ENCODE results near the gene ARIH2. TPM values are rescaled to one million over a fixed set of nuclear protein-coding genes. Genes with fewer than 3 reads are reported as not detected.

The ARIH2 gene
- total RNA-seq, 2 donors from 2014 or later = 70.9 to 125 TPM

DNA sequence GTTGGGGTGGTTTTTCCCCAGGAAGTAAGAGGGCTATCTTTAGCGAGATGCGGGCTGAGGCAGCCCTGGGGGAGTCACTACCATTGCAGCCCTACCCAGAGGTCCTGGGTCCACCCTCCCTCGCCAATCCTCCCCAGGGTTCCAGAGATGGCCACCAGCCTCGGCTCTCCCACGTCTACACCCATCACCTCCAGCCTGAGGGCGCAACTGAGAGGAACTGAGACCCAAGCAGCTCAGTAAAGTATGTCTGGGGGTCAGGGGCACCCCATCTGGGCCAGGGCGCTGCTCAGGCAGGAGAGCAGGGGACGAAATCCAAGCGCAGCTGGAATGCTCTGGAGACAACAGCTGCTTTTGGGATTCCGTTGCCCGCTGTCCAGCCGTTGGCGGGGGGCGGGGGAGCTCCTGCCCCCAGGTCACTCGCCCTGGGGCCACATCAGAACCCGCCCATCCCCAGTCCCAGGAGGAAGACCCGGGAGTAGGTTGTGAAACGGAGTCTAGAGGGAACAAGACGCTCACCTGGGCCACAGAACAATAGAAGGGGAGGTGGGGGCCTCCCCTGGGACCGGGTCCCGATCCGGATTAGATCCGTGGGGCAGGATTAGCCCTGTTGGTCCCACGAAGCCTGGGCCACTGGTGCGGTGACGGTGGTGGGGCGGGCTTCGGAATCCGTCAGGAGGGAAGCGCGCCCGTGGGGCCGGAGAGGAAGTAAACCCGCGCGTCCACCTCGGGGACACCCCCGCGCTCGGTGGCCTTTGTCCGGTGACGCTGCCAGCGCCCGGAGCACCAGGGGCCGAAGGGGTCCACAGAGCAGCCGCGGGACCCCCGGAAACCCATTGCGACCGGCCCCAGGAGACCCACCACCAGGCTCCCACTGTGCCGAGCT is 101.9 kb downstream of the ARIH2 start:
- Histone ChIP-seq H3K9me3 (no peaks in the 10 kb centered on the region), H3K36me3 (peaks cover 7 to 10% of the 10 kb centered on the region in 2 donors), H3K4me3 (peak overlapping the region; percentile 79 to 86), H3K27ac (peak overlapping the region; percentile 99 to 100), H3K27me3 (replicated peaks; ENCODE audit: insufficient read depth) (no peaks in the 10 kb centered on the region), H3K4me1 (replicated peaks) (peaks cover 3% of the 10 kb centered on the region)
- WGBS = 2% methylated on average over 35 of the region's 51 CpGs
- intact Hi-C loops (cut with DNase I) = loop anchor here (5.0 kb wide), 1 partner anchor 72 kb away; the partner anchor contains the start of gene QRICH1
- TF ChIP-seq POLR2A (IDR thresholded peaks at IDR 0.05) = no peak
- TF ChIP-seq, protein P1, sequence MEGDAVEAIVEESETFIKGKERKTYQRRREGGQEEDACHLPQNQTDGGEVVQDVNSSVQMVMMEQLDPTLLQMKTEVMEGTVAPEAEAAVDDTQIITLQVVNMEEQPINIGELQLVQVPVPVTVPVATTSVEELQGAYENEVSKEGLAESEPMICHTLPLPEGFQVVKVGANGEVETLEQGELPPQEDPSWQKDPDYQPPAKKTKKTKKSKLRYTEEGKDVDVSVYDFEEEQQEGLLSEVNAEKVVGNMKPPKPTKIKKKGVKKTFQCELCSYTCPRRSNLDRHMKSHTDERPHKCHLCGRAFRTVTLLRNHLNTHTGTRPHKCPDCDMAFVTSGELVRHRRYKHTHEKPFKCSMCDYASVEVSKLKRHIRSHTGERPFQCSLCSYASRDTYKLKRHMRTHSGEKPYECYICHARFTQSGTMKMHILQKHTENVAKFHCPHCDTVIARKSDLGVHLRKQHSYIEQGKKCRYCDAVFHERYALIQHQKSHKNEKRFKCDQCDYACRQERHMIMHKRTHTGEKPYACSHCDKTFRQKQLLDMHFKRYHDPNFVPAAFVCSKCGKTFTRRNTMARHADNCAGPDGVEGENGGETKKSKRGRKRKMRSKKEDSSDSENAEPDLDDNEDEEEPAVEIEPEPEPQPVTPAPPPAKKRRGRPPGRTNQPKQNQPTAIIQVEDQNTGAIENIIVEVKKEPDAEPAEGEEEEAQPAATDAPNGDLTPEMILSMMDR (IDR thresholded peaks at IDR 0.05) = no peak
- no peak for TF ChIP-seq POLR2AphosphoS5 (IDR thresholded peaks at IDR 0.05)
- DNase-seq (ENCODE audit: low spot score) = no peak

DNA sequence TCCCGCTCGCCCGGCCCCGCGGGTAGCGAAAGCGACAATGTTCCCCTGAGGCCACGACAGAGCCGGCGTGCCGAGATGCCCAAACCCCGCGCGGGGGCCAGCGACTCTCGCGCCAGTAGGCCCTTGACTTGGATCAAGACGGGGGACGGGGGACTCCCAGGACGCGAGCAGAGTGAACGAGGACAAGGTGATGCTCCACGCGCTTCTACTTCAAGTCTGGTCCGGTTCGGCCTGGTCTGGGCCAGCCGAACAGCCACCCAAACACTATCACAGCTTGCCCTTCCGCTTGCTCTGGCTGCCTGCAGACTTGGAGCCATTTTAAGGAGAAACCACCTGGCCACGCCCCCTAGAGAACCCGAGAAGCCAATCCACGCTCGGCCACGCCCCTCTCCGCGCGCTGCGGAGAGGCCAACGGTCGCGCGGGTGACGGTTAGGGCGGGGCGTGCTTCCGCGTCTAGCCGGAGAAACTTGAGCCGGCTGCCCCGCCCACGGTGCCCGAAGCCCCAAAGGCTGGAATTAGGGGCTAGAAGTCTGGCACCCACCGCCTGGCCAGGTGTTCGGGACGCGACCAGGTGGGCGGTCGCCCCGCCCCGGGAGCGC is 102.7 kb downstream of the ARIH2 start:
- 0% methylated on average over 59 of the region's 60 CpGs for WGBS
- TF ChIP-seq POLR2A (IDR thresholded peaks at IDR 0.05) (peak; percentile 99), POLR2AphosphoS5 (IDR thresholded peaks at IDR 0.05) (peak; percentile 99)
- TF ChIP-seq, protein P1 (IDR thresholded peaks at IDR 0.05) = no peak
- Histone ChIP-seq H3K27me3 (replicated peaks; ENCODE audit: insufficient read depth) (no peaks in the 10 kb centered on the region), H3K4me3 (peak overlapping the region; percentile 79 to 86), H3K36me3 (peaks cover 7 to 8% of the 10 kb centered on the region in 2 donors), H3K4me1 (replicated peaks) (peaks cover 3% of the 10 kb centered on the region), H3K9me3 (no peaks in the 10 kb centered on the region), H3K27ac (peak overlapping the region; percentile 99 to 100)
- peak; percentile 99 for DNase-seq (ENCODE audit: low spot score)
- intact Hi-C loops (cut with DNase I) = loop anchor here (5.0 kb wide), 1 partner anchor 71 kb away; the partner anchor contains the start of gene QRICH1

DNA sequence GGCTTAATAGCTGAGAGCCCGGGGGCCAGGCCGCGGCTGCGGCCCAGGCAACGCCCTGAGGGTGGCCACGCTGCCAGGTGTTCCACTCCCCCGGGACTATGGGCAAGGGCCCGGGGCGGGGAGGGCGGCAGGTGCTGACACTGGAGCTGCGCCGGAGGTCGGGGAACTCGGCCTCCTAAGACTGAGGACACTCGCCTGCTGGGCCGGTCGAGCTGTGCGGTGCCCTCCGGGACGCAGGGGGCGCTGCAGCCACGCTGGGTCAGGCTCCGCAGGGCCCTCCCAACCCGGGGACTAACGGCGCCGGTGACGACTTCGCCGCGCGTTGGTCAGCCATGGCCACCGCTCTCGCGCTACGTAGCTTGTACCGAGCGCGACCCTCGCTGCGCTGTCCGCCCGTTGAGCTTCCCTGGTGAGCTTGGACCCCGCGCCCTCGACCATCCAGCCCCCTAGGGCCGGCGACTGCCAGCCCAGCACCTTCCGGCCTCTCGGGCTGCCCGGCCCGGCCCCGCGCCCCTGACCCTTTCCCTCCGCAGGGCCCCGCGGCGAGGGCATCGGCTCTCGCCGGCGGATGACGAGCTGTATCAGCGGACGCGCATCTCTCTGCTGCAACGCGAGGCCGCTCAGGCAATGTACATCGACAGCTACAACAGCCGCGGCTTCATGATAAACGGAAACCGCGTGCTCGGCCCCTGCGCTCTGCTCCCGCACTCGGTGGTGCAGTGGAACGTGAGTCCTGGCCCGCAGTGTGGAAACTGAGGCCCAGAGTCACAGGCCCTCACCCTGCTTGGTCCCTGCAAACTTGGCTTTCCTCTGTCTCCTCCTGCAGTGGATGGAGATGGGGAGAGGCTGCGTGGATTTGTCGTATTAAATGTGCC is 103.4 kb downstream of the ARIH2 start, which contains the start of gene NDUFAF3:
Gene NDUFAF3 (plus strand): TSS at position 309 of the 875 bp plus-strand sequence. CDS start 24 bp downstream, at position 333.
- intact Hi-C loops (cut with DNase I) = loop anchor here (5.0 kb wide), 1 partner anchor 70 kb away; the partner anchor contains the start of gene QRICH1
- H3K27ac ChIP-seq = peak within 1 kb of the TSS; percentile 99 to 100
- peak within 1 kb of the TSS; percentile 79 to 86 for H3K4me3 ChIP-seq
- H3K27me3 ChIP-seq (replicated peaks; ENCODE audit: insufficient read depth) = no peaks in the 10 kb centered on the region
- WGBS = 1% methylated on average over 30 of the region's 83 CpGs
- DNase-seq (ENCODE audit: low spot score) = peak; percentile 87
- H3K4me1 ChIP-seq (replicated peaks) = peaks cover 2% of the 10 kb centered on the region
- no peaks in the 10 kb centered on the region for H3K9me3 ChIP-seq
- H3K36me3 ChIP-seq = peaks cover 7 to 8% of the 10 kb centered on the region in 2 donors
- TF ChIP-seq, protein P1 (IDR thresholded peaks at IDR 0.05) = peak; percentile 85 to 99 (median 92)
- TF ChIP-seq POLR2A (IDR thresholded peaks at IDR 0.05) (peak; percentile 53), POLR2AphosphoS5 (IDR thresholded peaks at IDR 0.05) (peak; percentile 48)

DNA sequence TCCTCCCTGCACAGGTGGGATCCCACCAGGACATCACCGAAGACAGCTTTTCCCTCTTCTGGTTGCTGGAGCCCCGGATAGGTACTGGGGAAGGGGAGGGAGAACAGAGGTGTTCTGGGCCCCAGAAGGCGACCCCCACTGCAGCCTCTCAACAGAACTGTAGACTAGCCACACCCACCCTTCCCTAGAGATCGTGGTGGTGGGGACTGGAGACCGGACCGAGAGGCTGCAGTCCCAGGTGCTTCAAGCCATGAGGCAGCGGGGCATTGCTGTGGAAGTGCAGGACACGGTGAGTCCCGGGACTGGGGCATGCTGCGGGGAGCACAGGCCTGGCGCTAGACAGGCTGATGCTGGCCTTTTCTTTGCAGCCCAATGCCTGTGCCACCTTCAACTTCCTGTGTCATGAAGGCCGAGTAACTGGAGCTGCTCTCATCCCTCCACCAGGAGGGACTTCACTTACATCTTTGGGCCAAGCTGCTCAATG is 104.1 kb downstream of the ARIH2 start:
- intact Hi-C loops (cut with DNase I) = loop anchor here (5.0 kb wide), 1 partner anchor 70 kb away; the partner anchor contains the start of gene QRICH1
- WGBS = 20% methylated on average over 11 of the region's 12 CpGs

More for the DNA sequence above, 104.1 kb downstream of the ARIH2 start:
- no peak for DNase-seq (ENCODE audit: low spot score)
- no peak for TF ChIP-seq POLR2AphosphoS5 (IDR thresholded peaks at IDR 0.05)
- Histone ChIP-seq H3K4me3 (peak overlapping the region; percentile 79 to 86), H3K36me3 (peaks cover 7 to 8% of the 10 kb centered on the region in 2 donors), H3K27me3 (replicated peaks; ENCODE audit: insufficient read depth) (no peaks in the 10 kb centered on the region), H3K27ac (peak overlapping the region; percentile 99 to 100), H3K9me3 (no peaks in the 10 kb centered on the region), H3K4me1 (replicated peaks) (no peaks in the 10 kb centered on the region)
